Lung (tissue), 12 donors: ENCODE data around the gene KLHL29. TPM values are rescaled to one million over a fixed set of nuclear protein-coding genes. Genes with fewer than 3 reads are reported as not detected.

ENCODE experiments used
- ATAC-seq: fragments of 200-7000 bp; cut with Tn5 transposase; one replicate; pipeline ENCODE4 v1.9.1; 2020; ENCODE audit warnings: moderate number of reproducible peaks; ENCODE audit not compliant: insufficient read depth, low FRiP score
- DNase-seq, 3 donors: peaks; one replicate each; pipeline ENCODE4 v3.0.0-alpha.2; 2013 to 2017
- H3K27ac ChIP-seq, 2 donors: one replicate each; pipeline ENCODE4 v1.5.1; 2013; ENCODE audit warnings: mild to moderate bottlenecking in 2 of 2, moderate library complexity in 2 of 2, control low read depth in 1 of 2, inconsistent platforms in 1 of 2, low read depth in 1 of 2, low read length in 1 of 2
- H3K27me3 ChIP-seq, 3 donors: one replicate each; pipeline ENCODE4 v1.5.1; 2013; ENCODE audit warnings: low read length in 2 of 3; ENCODE audit not compliant: control insufficient read depth in 3 of 3, insufficient read depth in 3 of 3
- H3K36me3 ChIP-seq, 4 donors: one replicate each; pipeline ENCODE4 v1.5.1; 2013; ENCODE audit warnings: low read length in 4 of 4, mild to moderate bottlenecking in 1 of 4, moderate library complexity in 1 of 4; ENCODE audit not compliant: control insufficient read depth in 4 of 4, insufficient read depth in 4 of 4
- H3K4me1 ChIP-seq, 5 donors: one replicate each; pipeline ENCODE4 v1.5.1; 2013; ENCODE audit warnings: low read length in 5 of 5, mild to moderate bottlenecking in 2 of 5, moderate library complexity in 1 of 5; ENCODE audit not compliant: control insufficient read depth in 5 of 5, insufficient read depth in 5 of 5
- H3K4me3 ChIP-seq: one replicate; pipeline ENCODE4 v1.5.1; 2013; ENCODE audit warnings: mild to moderate bottlenecking, control low read depth, moderate library complexity
- H3K9ac ChIP-seq, 2 donors: one replicate each; pipeline ENCODE4 v1.5.1; 2013; ENCODE audit warnings: low read length in 2 of 2, control low read depth in 1 of 2; ENCODE audit not compliant: insufficient read depth in 1 of 2
- H3K9me3 ChIP-seq, 4 donors: one replicate each; pipeline ENCODE4 v1.5.1; 2013; ENCODE audit warnings: low read length in 3 of 4, mild to moderate bottlenecking in 1 of 4, moderate library complexity in 1 of 4; ENCODE audit not compliant: control insufficient read depth in 4 of 4, insufficient read depth in 3 of 4
- CTCF ChIP-seq: IDR thresholded peaks from 2 replicates; pipeline ENCODE4 v1.5.1; 2012; ENCODE audit warnings: mild to moderate bottlenecking; ENCODE audit errors: control extremely low read depth, extremely low read depth
- WGBS, 2 donors: extraction: QIAGEN DNeasy Blood & Tissue Kit; methylation state at CpG; one replicate each; pipeline ENCODE4 v1.1.7; 2013; 5-methylcytosine and 5-hydroxymethylcytosine counted together
- polyA plus RNA-seq, 2 donors: library from polyadenylated mRNA; stranded (reverse); fragments of 200-250 nt; gene quantifications; one replicate each; pipeline ENCODE4 v1.2.1, GENCODE V29; 2013
- total RNA-seq, 2 donors: library from RNA; depleted of rRNA in 1 of 2; stranded (reverse); fragments of >200 nt in 1 of 2; gene quantifications; one replicate each; pipeline ENCODE4 v1.2.1, GENCODE V29; 2014 to 2021
- donor health status: control.
- donor health status: control.
- donor health status: Bipolar disorder and iron deficiency.
- donor health status: healthy.
- donor health status: DM: yes; HTN: yes; CAD: no.

Gene KLHL29
- total and polyA plus RNA-seq, 4 donors: 2.7 to 16.2 (median 3.5) TPM

DNA sequence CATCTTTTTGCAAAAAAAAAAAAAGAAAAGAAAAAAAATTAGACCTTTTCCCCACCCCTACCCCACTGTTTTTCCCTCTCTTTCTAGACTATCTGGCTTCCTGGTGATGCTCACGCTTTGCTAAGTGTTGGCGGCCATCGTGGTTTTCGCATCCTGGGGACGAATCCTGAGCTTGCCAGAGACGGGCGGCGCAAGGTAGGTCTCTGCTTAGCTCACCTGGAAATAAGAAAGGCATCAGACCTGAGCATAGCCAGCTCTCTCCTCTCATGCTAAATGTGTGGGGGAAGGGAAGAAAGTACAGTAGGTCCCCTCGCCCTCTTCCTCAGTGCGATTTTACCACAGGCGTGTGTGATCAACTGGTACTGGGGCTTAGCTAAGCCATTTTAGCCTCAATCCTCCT lies 90.5 kb downstream of the KLHL29 start:
- H3K4me3 ChIP-seq: no peak overlapping the region
- 80 to 88% methylated on average over 11 of the region's 11 CpGs for WGBS, 2 donors
- no peak overlapping the region for H3K27ac ChIP-seq
- no peak for TF ChIP-seq CTCF
- H3K4me1 ChIP-seq: peaks cover 0 to 7% (median 0%) of the 10 kb centered on the region in 5 donors
- H3K9ac ChIP-seq: no peak overlapping the region
- DNase-seq: no peak
- ATAC-seq: no peak
- peaks cover 0 to 5% (median 0%) of the 10 kb centered on the region in 4 donors for H3K36me3 ChIP-seq
- peaks cover 0 to 4% (median 0%) of the 10 kb centered on the region in 4 donors for H3K9me3 ChIP-seq
- H3K27me3 ChIP-seq: no peaks in the 10 kb centered on the region

- H3K27me3 ChIP-seq: no peaks in the 10 kb centered on the region
- no peak for DNase-seq
- WGBS, 2 donors: 86 to 90% methylated on average over 6 to 7 of the region's 7 CpGs
Measured at GRCh38 chr2:23476786-23477185, 91.8 kb downstream of the KLHL29 start.

GRCh38 chr2:23477392-23477791 lies 92.4 kb downstream of the KLHL29 start:
- Histone ChIP-seq H3K4me3 (no peak overlapping the region), H3K9ac (no peak overlapping the region), H3K36me3 (peaks cover 0 to 5% (median 0%) of the 10 kb centered on the region in 4 donors), H3K4me1 (peaks cover 0 to 4% (median 0%) of the 10 kb centered on the region in 5 donors), H3K9me3 (peaks cover 0 to 4% (median 0%) of the 10 kb centered on the region in 4 donors), H3K27me3 (no peaks in the 10 kb centered on the region), H3K27ac (no peak overlapping the region)
- 94 to 97% methylated on average over 11 of the region's 11 CpGs for WGBS, 2 donors
- no peak for TF ChIP-seq CTCF
- ATAC-seq (no peak), DNase-seq (no peak)

More at GRCh38 chr2:23476786-23477185, 91.8 kb downstream of the KLHL29 start:
- Histone ChIP-seq H3K9ac (no peak overlapping the region), H3K36me3 (peaks cover 0 to 5% (median 0%) of the 10 kb centered on the region in 4 donors), H3K27ac (no peak overlapping the region), H3K9me3 (peaks cover 0 to 4% (median 0%) of the 10 kb centered on the region in 4 donors), H3K4me3 (no peak overlapping the region), H3K4me1 (peaks cover 0 to 4% (median 0%) of the 10 kb centered on the region in 5 donors)
- ATAC-seq: no peak
- no peak for TF ChIP-seq CTCF
